HFF-Myc (cell line): ENCODE measurements around the gene NAA80.

Experiments used
- DNase-seq: peaks from one replicate; pipeline ENCODE4 v3.0.0-alpha.2; 2011; ENCODE audit warnings: low read depth; ENCODE audit errors: extremely low read depth
- H3K4me3 ChIP-seq: replicated peaks from 2 replicates; pipeline ENCODE4 v1.5.1; 2011; ENCODE audit warnings: low read depth, mild to moderate bottlenecking, control low read depth, low read length
- CTCF ChIP-seq: IDR thresholded peaks from 2 replicates; pipeline ENCODE4 v1.5.1; 2012; ENCODE audit warnings: mild to moderate bottlenecking, low read depth, low read length, control low read depth; ENCODE audit errors: missing control alignments

NAA80 gene

GRCh38 chr3:50268703-50269451 is 30.3 kb downstream of the NAA80 start, which contains the start of gene SEMA3B:
Gene SEMA3B (plus strand): TSS chr3:50269147. CDS start chr3:50269241, 94 bp downstream.
- peak within 1 kb of the TSS; percentile 22 for H3K4me3 ChIP-seq
- no peak for TF ChIP-seq CTCF
- DNase-seq: no peak

DNA sequence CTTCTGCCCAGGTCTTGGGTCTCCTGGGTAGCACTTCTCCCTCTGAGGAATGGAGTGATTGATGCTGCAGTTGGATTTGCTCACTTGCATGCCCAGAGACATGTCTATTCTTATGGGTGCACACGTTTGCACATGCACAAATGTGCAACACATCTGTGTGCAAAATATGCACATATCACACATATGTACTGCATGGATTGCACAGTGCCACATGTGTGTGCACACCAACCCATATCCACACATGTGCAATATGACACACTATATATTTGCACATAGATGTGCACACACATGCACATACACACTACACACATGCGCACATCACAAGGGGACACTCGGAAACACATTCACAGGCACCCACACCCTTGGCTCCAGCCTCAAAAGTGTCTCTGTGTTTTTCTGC is 30.9 kb downstream of the NAA80 start:
- DNase-seq: no peak
- TF ChIP-seq CTCF: no peak
- no peak overlapping the region for H3K4me3 ChIP-seq

DNA sequence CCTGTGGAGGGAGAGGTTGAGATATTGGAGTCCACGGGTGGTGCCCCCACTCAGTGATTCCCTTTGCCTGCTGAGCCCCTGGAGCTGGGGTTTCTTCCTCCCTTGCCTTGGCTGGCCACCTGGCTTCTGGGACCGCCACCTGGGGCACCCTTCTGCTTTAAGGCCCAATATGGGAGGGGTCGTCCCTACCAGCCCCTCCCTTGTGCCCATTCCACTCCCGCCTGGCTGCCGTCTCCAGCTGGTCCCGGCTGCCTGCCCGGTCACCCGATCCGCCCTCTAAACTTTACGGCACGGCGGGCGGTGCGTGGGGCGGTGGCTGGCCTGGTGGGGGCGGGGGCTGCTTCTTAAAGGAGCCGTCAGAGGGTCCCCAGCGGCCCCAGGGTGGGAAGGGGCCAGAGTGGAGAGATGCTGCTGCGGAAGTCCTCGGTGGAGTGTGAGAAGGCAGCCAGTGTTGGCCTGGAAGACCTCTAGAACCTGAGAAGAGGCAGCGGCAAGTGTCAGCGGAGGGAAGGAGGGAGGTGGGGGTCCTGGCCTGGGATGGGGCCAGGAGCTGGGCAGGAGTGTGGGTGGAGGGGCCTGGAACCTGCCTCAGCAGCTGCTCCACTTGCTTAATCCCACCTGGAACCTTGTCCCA is 31.8 kb downstream of the NAA80 start:
- TF ChIP-seq CTCF: no peak
- DNase-seq: no peak
- H3K4me3 ChIP-seq: 0 out of 2 replicates have a peak overlapping the region, but pooled peaks have one; percentile 0

GRCh38 chr3:50266836-50267235 is 32.4 kb downstream of the NAA80 start:
- no peak for TF ChIP-seq CTCF
- no peak for DNase-seq
- H3K4me3 ChIP-seq: no peak overlapping the region

GRCh38 chr3:50266017-50266416 is 33.2 kb downstream of the NAA80 start:
- DNase-seq: no peak
- TF ChIP-seq CTCF: no peak
- H3K4me3 ChIP-seq: no peak overlapping the region

DNA sequence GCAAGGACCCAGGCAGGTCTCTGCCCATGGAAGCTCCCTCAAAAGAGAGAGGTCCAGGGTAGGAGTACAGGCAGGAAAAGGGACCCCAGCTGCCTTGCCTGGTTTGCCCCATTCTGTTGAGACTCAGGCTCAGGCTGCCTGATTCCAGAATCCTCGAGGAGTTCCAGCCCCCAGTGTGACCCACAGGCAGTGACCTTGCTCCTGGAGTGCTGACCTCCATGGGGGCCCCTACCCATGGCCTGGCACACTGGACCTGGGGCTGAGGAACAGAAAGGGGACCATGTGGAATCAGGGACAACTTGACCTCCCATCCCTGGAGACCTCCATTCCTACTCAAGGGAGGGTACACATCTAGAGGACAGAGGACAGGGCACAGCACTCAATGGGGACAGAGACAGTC is 33.6 kb downstream of the NAA80 start:
- no peak for DNase-seq
- TF ChIP-seq CTCF: no peak

More for the DNA sequence above, 33.6 kb downstream of the NAA80 start:
- no peak overlapping the region for H3K4me3 ChIP-seq
